Nephron progenitor cell (in vitro differentiated cells): ENCODE results near the gene C12orf75.

Experiments
- DNase-seq: peaks from one replicate; pipeline ENCODE4 v3.0.0; 2021
- H3K27ac Mint-ChIP-seq: 2 replicates; pipeline ENCODE4 v1.8.0; 2021; ENCODE audit warnings: mild to moderate bottlenecking, moderate library complexity, mixed read lengths
- H3K27me3 Mint-ChIP-seq: 2 replicates; pipeline ENCODE4 v1.8.0; 2021; ENCODE audit warnings: mild to moderate bottlenecking, low read depth, mixed read lengths; ENCODE audit not compliant: poor library complexity
- H3K36me3 Mint-ChIP-seq: 2 replicates; pipeline ENCODE4 v1.8.0; 2021; ENCODE audit warnings: low read depth, mixed read lengths
- H3K4me1 Mint-ChIP-seq: 2 replicates; pipeline ENCODE4 v1.8.0; 2021; ENCODE audit warnings: mixed read lengths
- H3K4me3 Mint-ChIP-seq: 2 replicates; pipeline ENCODE4 v1.8.0; 2021; ENCODE audit warnings: mild to moderate bottlenecking, moderate library complexity, mixed read lengths
- H3K9me3 Mint-ChIP-seq: 2 replicates; pipeline ENCODE4 v1.8.0; 2021; ENCODE audit warnings: mild to moderate bottlenecking, moderate library complexity, mixed read lengths
- TF ChIP-seq, protein P1 (sequence below): fragments of 200-600 bp; sonication (generic); IDR thresholded peaks from 2 replicates; pipeline ENCODE4 v1.5.0; 2021; ENCODE audit warnings: antibody characterized with exemption

C12orf75 gene

DNA sequence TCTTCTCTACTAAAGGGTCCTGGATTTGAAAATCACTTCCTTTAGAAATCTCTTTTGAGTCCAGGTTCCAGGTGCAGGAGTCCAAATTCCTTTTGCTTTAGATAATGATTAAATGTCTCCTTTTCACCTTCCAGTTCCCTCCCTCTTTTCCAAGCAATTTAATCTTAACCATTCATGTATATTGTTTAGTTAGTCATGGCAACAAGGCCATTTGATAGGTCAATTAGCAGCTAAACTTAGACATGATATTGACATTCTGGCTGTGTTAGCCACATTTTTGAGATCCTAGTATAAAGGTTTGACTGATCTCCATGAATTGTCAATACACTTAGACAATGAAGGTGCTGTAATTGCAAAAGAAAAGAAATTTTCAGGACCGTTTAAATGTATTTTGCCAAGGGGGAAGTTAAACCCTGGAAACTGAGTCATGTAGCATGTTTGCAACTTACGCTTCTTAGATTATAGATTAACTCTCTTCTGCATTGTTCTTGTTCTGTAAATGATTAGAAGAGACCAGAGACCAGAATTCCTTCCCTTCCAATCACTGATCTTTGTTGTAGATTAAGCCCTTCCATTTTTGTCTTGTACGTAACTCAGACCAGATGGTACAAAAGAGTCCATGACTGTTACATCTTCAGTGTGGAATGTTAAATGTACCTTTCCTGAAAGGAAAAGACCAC is 12.4 kb upstream of the C12orf75 start:
- DNase-seq, result no peak
- Mint-ChIP-seq H3K4me1 (peaks cover 7% of the 10 kb centered on the region), H3K27ac (peak overlapping the region; percentile 8), H3K36me3 (no peaks in the 10 kb centered on the region), H3K27me3 (peaks cover 11% of the 10 kb centered on the region), H3K4me3 (no peak overlapping the region), H3K9me3 (peaks cover 26% of the 10 kb centered on the region)
- TF ChIP-seq, protein P1, sequence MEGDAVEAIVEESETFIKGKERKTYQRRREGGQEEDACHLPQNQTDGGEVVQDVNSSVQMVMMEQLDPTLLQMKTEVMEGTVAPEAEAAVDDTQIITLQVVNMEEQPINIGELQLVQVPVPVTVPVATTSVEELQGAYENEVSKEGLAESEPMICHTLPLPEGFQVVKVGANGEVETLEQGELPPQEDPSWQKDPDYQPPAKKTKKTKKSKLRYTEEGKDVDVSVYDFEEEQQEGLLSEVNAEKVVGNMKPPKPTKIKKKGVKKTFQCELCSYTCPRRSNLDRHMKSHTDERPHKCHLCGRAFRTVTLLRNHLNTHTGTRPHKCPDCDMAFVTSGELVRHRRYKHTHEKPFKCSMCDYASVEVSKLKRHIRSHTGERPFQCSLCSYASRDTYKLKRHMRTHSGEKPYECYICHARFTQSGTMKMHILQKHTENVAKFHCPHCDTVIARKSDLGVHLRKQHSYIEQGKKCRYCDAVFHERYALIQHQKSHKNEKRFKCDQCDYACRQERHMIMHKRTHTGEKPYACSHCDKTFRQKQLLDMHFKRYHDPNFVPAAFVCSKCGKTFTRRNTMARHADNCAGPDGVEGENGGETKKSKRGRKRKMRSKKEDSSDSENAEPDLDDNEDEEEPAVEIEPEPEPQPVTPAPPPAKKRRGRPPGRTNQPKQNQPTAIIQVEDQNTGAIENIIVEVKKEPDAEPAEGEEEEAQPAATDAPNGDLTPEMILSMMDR, result no peak

DNA sequence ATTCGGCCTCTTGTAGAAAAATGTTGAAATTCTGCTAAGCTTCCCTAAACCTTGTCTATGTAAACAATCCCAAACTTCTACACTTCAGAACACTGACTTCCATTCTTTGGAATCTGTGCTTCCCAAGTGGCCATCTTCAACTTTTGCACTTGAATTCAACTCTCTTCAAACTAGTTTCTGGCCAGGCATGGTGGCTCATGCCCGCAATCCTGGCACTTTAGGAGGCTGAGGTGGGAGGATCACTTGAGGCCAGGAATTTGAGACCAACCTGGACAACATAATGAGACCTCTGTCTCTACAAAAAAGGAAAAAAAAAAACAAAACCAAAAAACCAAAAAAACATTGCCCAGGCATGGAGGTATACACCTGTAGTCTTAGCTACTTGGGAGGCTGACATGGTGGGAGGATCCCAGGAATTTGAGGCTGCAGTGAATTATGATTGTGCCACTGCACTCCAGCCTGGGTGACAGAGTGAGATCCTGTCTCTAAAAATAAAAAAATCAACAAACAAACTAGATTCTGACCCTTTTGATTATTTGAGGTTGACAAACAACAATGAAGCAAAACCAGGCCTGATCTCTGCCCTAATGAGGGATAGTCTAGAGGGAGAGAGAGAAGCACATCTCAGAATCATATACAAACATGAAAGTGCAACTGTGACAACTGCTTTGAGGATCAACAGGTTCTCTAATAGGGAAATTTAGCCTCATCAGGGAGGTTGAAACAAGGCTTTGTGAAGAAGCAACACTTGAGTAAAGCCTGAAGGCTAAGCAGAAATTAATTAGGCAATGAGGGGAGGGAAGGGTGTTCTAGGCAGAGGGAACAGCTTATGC is 11.6 kb upstream of the C12orf75 start:
- TF ChIP-seq, protein P1, result no peak
- H3K4me3 Mint-ChIP-seq, result no peak overlapping the region
- peaks cover 7% of the 10 kb centered on the region for H3K4me1 Mint-ChIP-seq
- no peak for DNase-seq
- H3K27ac Mint-ChIP-seq, result no peak overlapping the region
- no peaks in the 10 kb centered on the region for H3K36me3 Mint-ChIP-seq
- H3K9me3 Mint-ChIP-seq, result peaks cover 18% of the 10 kb centered on the region
- peaks cover 11% of the 10 kb centered on the region for H3K27me3 Mint-ChIP-seq

DNA sequence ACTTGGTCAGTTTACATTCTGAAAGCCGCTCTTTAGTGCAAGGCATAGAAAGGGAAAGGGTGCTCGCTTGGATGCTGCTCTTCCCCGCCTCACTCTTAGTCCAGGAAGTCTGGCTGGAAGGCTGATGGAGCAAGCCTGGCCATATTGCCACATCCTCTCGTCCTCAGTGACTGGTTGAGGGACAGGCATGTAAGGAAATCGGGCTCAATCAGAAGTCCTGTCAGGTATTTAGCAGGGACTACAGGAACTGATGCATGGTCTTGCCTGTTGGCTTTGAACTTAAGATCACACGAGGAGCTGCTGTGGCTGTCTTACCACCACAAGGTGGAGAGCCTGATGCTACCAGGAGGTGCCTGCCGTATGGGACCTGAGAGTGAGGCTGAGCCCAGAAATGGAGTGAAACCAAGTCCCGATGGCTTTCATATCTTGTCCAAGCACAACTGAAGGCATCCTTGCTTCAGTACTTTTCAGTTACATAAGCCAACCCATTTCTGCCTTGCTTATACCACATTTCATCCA is 10.7 kb upstream of the C12orf75 start:
- H3K9me3 Mint-ChIP-seq, result peaks cover 9% of the 10 kb centered on the region
- no peak overlapping the region for H3K4me3 Mint-ChIP-seq
- no peak overlapping the region for H3K27ac Mint-ChIP-seq
- peaks cover 7% of the 10 kb centered on the region for H3K4me1 Mint-ChIP-seq
- peaks cover 11% of the 10 kb centered on the region for H3K27me3 Mint-ChIP-seq
- TF ChIP-seq, protein P1, result no peak
- DNase-seq, result no peak
- no peaks in the 10 kb centered on the region for H3K36me3 Mint-ChIP-seq

DNA sequence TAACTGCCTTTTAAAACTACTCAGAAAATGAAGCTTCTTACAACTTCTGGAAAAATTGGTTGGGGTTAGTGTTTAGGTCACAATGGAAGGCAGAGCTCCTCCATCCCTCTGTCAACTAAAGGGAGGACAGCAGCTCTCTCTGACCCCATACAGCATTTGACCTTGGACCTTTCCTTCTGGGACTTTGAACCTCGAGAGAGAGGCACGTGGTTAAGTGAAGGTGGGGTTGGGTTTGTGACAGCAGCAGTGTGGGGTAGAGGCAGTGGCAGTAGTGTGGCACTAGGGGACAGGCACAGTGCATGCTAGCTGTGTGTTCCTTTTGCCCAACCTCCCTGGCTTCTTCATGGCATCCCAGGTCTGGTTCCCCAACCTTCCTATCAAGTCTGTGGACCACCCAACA is 9.4 kb upstream of the C12orf75 start:
- TF ChIP-seq, protein P1, result no peak
- no peaks in the 10 kb centered on the region for H3K36me3 Mint-ChIP-seq
- no peaks in the 10 kb centered on the region for H3K9me3 Mint-ChIP-seq
- no peak for DNase-seq
- H3K4me3 Mint-ChIP-seq, result no peak overlapping the region
- H3K4me1 Mint-ChIP-seq, result peaks cover 7% of the 10 kb centered on the region
- H3K27ac Mint-ChIP-seq, result no peak overlapping the region
- peaks cover 11% of the 10 kb centered on the region for H3K27me3 Mint-ChIP-seq

DNA sequence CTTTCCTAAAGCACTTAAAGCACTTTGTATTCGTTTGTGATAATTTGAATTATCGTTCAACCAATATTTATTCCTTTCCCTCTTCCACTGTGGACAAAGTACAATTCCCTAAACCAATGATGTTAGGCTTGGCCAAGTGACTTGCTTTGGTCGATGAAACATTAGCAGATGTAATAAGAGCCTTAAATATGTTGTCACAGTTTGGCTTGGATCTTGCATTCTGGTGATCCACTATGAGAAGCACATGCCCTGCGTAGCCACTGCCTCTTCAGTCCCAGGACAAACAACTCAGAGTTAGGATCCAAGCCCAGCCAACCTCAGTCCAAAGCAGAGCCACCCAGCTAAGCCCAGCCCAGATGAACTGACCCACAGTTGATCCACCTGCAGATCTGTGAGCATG is 8.4 kb upstream of the C12orf75 start:
- H3K27me3 Mint-ChIP-seq, result peaks cover 4% of the 10 kb centered on the region
- H3K4me3 Mint-ChIP-seq, result no peak overlapping the region
- no peaks in the 10 kb centered on the region for H3K36me3 Mint-ChIP-seq
- TF ChIP-seq, protein P1, result no peak
- peaks cover 7% of the 10 kb centered on the region for H3K4me1 Mint-ChIP-seq
- no peaks in the 10 kb centered on the region for H3K9me3 Mint-ChIP-seq
- H3K27ac Mint-ChIP-seq, result no peak overlapping the region
- DNase-seq, result no peak
